PC-9 (cell line): ENCODE results near the gene GLTP. TPM values are rescaled to one million over a fixed set of nuclear protein-coding genes. Genes with fewer than 3 reads are reported as not detected.
"Not testable (repeated sequence)": the region's sequence is repeated elsewhere in the genome, so short reads cannot be mapped to it uniquely, and the experiment has no call there.

Experiments used
- BruUV-seq: library from RNA; stranded (reverse); fragments of 400-500 nt; replicated peaks from 2 replicates; lab custom pipeline; 2021; lab: Mats Ljungman, UMichigan
- CTCF ChIA-PET: fragments of 300-600 bp; sonication (Branson Sonifier 250); formaldehyde crosslinking; loops from one replicate; lab custom pipeline; 2022; ENCODE audit warnings: antibody characterized with exemption; lab: Charles Lee
- POLR2A ChIA-PET: fragments of 300-600 bp; sonication (Branson Sonifier 250); formaldehyde crosslinking; loops from one replicate; lab custom pipeline; 2022; ENCODE audit warnings: antibody characterized with exemption; ENCODE audit not compliant: unreplicated experiment; lab: Charles Lee
- DNase-seq, 2 experiments: peaks; one replicate each; pipeline versions ENCODE4 v3.0.0 to v3.0.0-alpha.2; 2015 to 2022; ENCODE audit warnings: mixed read lengths in 1 of 2
- H2AFZ ChIP-seq: fragments of 200-600 bp; sonication (generic); 2 replicates; pipeline ENCODE4 v1.8.1; 2017; ENCODE audit warnings: antibody characterized with exemption
- H3F3A ChIP-seq: fragments of 200-600 bp; sonication (generic); 2 replicates; pipeline ENCODE4 v1.8.1; 2017; ENCODE audit warnings: antibody characterized with exemption, mild to moderate bottlenecking, low read depth; ENCODE audit not compliant: insufficient read depth
- H3K27ac ChIP-seq: fragments of 200-600 bp; sonication (generic); 2 replicates; pipeline ENCODE4 v1.6.1; 2016; ENCODE audit warnings: mixed run types
- H3K27me3 ChIP-seq: fragments of 200-600 bp; sonication (generic); 2 replicates; pipeline ENCODE4 v1.6.1; 2016; ENCODE audit warnings: low read depth, mixed run types; ENCODE audit not compliant: insufficient read depth
- H3K36me3 ChIP-seq: fragments of 200-600 bp; sonication (generic); 2 replicates; pipeline ENCODE4 v1.6.1; 2016; ENCODE audit warnings: low read depth, mixed run types
- H3K4me1 ChIP-seq: fragments of 200-600 bp; sonication (generic); replicated peaks from 2 replicates; pipeline ENCODE4 v1.6.1; 2016; ENCODE audit warnings: mixed run types; ENCODE audit not compliant: insufficient read depth
- H3K4me2 ChIP-seq: fragments of 200-600 bp; sonication (generic); 2 replicates; pipeline ENCODE4 v1.6.1; 2017; ENCODE audit warnings: mixed run types
- H3K4me3 ChIP-seq: fragments of 200-600 bp; sonication (generic); 2 replicates; pipeline ENCODE4 v1.6.1; 2016; ENCODE audit warnings: mixed run types
- H3K79me2 ChIP-seq: fragments of 200-600 bp; sonication (generic); 2 replicates; pipeline ENCODE4 v1.6.1; 2017; ENCODE audit warnings: low read depth, mixed run types
- H3K9me2 ChIP-seq: fragments of 200-600 bp; sonication (generic); 2 replicates; pipeline ENCODE4 v1.8.1; 2017; ENCODE audit warnings: mild to moderate bottlenecking; ENCODE audit not compliant: insufficient read depth
- H3K9me3 ChIP-seq: fragments of 200-600 bp; sonication (generic); 2 replicates; pipeline ENCODE4 v1.8.1; 2016; ENCODE audit warnings: low read depth; ENCODE audit not compliant: insufficient read depth
- H4K20me1 ChIP-seq: fragments of 200-600 bp; sonication (generic); 2 replicates; pipeline ENCODE4 v1.8.1; 2017; ENCODE audit not compliant: insufficient read depth
- EZH2 ChIP-seq: fragments of 200-600 bp; sonication (generic); IDR thresholded peaks from 2 replicates; pipeline ENCODE4 v1.8.0; 2017; ENCODE audit warnings: antibody characterized with exemption, low read depth
- intact Hi-C: fragments of 100-400 bp; cut with micrococcal nuclease; formaldehyde crosslinking; loops from one replicate; pipeline ENCODE4 v1.10.0; 2022; ENCODE audit not compliant: unreplicated experiment
- total RNA-seq: library from RNA; stranded (reverse); gene quantifications from 2 replicates; pipeline ENCODE4 v1.2.3, GENCODE V29; 2021
- TF ChIP-seq, protein P1 (sequence below): fragments of 200-600 bp; sonication (generic); conservative IDR thresholded peaks from 2 replicates; pipeline ENCODE4 v1.6.1; 2017; ENCODE audit warnings: mixed run types, antibody characterized with exemption, mild to moderate bottlenecking, moderate library complexity

Gene GLTP
- total RNA-seq, 1 experiment from 2014 or later = 30.3 TPM

DNA sequence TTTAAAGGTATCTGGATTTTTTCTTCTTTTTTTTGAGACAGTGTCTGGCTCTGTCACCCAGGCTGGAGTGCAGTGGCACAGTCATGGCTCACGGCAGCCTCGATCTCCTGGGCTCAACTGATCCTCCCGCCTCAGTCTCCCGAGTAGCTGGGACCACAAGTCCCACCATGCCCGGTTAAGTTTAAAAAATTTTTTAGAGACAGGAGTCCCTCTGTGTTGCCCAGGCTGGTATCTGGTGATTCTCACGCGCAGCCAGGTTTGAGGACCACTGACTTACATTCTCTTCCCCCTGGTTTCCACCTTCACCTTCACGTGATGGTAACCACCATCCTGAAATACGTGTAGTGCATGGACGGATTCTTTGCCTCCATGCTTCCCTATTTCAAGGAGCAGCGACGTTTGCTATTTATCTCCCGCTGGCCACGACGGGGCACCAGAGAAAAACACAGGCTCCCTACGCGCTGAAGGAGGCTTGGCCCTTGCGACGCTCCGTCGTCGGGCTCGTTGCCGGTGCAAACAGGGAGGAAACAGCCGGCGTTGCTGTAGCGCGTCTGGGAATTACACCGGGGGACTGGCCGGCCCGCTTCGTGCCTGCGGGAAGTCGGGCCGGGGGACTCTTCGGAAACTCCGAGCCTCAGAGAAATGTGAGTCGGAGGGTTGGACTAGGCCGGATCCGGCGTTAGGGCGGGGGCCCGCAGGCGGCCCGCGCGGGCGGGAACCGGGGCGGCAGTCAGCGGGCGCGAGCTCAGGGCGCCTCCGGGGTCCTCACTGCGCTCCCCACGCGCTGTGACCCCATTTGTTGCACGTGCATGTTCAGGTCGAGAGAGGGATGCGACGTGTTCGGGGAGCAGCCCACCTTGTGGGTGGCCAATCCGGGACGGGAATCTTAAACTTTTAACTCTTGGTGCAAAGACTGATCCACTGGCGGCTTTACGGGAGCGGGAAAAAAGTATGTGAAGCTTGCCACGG lies 19.7 kb upstream of the GLTP start, which contains the start of gene TCHP:
Gene TCHP, plus strand, starts transcription at position 492 of the 969 bp plus-strand sequence. CDS start 2,753 bp downstream, outside the sequence.
- H3K36me3 ChIP-seq = no peaks in the 10 kb centered on the region
- H3K4me3 ChIP-seq = peak within 1 kb of the TSS; percentile 73
- BruUV-seq = TSS peak; percentile 38
- TF ChIP-seq EZH2 = no peak
- TF ChIP-seq, protein P1, sequence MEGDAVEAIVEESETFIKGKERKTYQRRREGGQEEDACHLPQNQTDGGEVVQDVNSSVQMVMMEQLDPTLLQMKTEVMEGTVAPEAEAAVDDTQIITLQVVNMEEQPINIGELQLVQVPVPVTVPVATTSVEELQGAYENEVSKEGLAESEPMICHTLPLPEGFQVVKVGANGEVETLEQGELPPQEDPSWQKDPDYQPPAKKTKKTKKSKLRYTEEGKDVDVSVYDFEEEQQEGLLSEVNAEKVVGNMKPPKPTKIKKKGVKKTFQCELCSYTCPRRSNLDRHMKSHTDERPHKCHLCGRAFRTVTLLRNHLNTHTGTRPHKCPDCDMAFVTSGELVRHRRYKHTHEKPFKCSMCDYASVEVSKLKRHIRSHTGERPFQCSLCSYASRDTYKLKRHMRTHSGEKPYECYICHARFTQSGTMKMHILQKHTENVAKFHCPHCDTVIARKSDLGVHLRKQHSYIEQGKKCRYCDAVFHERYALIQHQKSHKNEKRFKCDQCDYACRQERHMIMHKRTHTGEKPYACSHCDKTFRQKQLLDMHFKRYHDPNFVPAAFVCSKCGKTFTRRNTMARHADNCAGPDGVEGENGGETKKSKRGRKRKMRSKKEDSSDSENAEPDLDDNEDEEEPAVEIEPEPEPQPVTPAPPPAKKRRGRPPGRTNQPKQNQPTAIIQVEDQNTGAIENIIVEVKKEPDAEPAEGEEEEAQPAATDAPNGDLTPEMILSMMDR = peak; percentile 33; the same call in 1 of the 2 replicates
- peak within 1 kb of the TSS; percentile 30; the same call in 1 of the 2 replicates for H3K27ac ChIP-seq
- H3F3A ChIP-seq = no peaks in the 10 kb centered on the region
- ChIA-PET CTCF (interaction anchor here (0.6 to 1.5 kb wide), 2 partner anchors 46 to 745 kb away, joined by 4 read pairs; no protein-coding TSS in a partner anchor), POLR2A (no interaction called here)
- intact Hi-C loops = loop anchor here (1.0 kb wide), 1 partner anchor 47 kb away; no protein-coding TSS in a partner anchor
- peak; percentile 71 to 76 for DNase-seq
- peak within 1 kb of the TSS; percentile 97 for H3K4me2 ChIP-seq
- H3K27me3 ChIP-seq = no peaks in the 10 kb centered on the region
- peaks cover 16% of the 10 kb centered on the region for H3K4me1 ChIP-seq
- peaks cover 21% of the 10 kb centered on the region for H3K79me2 ChIP-seq
- peak within 1 kb of the TSS; percentile 95 for H2AFZ ChIP-seq
- H3K9me2 ChIP-seq = no peaks in the 10 kb centered on the region
- H3K9me3 ChIP-seq = no peaks in the 10 kb centered on the region
- no peaks in the 10 kb centered on the region for H4K20me1 ChIP-seq

DNA sequence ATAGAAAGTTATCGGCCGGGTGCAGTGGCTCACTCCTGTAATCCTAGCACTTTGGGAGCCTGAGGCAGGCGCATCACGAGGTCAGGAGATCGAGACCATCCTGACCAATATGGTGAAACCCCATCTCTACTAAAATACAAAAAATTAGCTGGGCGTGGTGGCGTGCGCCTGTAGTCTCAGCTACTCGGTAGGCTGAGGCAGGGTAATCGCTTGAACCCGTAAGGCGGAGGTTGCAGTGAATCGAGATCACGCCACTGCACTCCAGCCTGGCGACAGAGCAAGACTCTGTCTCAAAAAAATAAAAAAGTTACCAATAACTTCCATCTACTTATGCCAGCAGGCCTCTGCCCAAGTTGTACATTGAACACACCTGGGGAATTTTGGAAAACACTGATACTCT lies 19.0 kb upstream of the GLTP start:
- Histone ChIP-seq H2AFZ (peak overlapping the region; percentile 95), H3K4me1 (peaks cover 16% of the 10 kb centered on the region), H3K4me2 (peak overlapping the region; percentile 97), H3K79me2 (peaks cover 21% of the 10 kb centered on the region), H3K4me3 (peak overlapping the region; percentile 73), H3K27ac (peak overlapping the region; percentile 30; the same call in 1 of the 2 replicates)
- CTCF ChIA-PET, POLR2A ChIA-PET, H3K9me2 ChIP-seq, H4K20me1 ChIP-seq, intact Hi-C loops, DNase-seq, H3K36me3 ChIP-seq, BruUV-seq, H3K9me3 ChIP-seq, H3F3A ChIP-seq, H3K27me3 ChIP-seq: not testable (repeated sequence)

DNA sequence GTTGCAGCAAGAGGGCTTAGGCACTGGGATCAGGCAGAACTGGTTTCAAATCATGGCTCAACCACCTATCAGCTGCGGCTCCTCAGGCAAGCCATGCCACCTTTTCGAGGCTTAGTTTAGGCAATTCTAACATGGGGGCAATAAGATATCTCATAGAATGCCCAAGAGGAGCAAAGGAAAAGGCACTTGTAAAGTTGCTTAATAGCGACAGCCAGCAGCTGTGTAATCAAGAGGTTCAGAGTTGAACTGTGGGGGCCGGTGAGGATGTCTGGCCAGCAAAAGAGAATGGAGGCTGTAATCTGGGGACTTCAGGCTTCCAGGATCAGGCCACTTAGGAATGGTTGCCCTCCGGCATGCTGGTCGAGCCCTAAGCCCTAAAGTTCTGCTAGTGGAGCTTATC lies 16.7 kb upstream of the GLTP start:
- Histone ChIP-seq H3K27me3 (no peaks in the 10 kb centered on the region), H3K9me3 (no peaks in the 10 kb centered on the region), H4K20me1 (no peaks in the 10 kb centered on the region), H2AFZ (no peak overlapping the region), H3K4me3 (no peak overlapping the region), H3K4me1 (peaks cover 16% of the 10 kb centered on the region), H3K4me2 (no peak overlapping the region), H3K79me2 (peaks cover 19% of the 10 kb centered on the region), H3K36me3 (no peaks in the 10 kb centered on the region), H3K9me2 (no peaks in the 10 kb centered on the region), H3F3A (no peaks in the 10 kb centered on the region), H3K27ac (no peak overlapping the region)
- POLR2A ChIA-PET = no interaction called here
- no TSS peak for BruUV-seq
- TF ChIP-seq, protein P1 = no peak
- TF ChIP-seq EZH2 = no peak
- CTCF ChIA-PET = no interaction called here
- intact Hi-C loops = no loop called here
- DNase-seq = no peak
